Immature natural killer cell (primary cell): Measurements from ENCODE around the gene ITSN2. TPM values are rescaled to one million over a fixed set of nuclear protein-coding genes. Genes with fewer than 3 reads are reported as not detected.

Experiments
- DNase-seq, 3 donors: peaks; one replicate each; pipeline ENCODE4 v3.0.0; 2022; ENCODE audit warnings: mixed read lengths in 1 of 3
- H3K27ac Mint-ChIP-seq, 6 donors: one replicate each; pipeline ENCODE4 v1.8.0; 2020; ENCODE audit warnings: mixed read lengths in 6 of 6, mild to moderate bottlenecking in 5 of 6, inconsistent platforms in 4 of 6, moderate library complexity in 3 of 6
- H3K27me3 Mint-ChIP-seq, 3 donors: one replicate each; pipeline ENCODE4 v1.8.0; 2020 to 2021; ENCODE audit warnings: low read depth in 3 of 3, mild to moderate bottlenecking in 3 of 3, mixed read lengths in 3 of 3, moderate library complexity in 3 of 3, inconsistent platforms in 1 of 3
- H3K36me3 Mint-ChIP-seq, 3 donors: one replicate each; pipeline ENCODE4 v1.8.0; 2020; ENCODE audit warnings: mixed read lengths in 3 of 3, inconsistent platforms in 2 of 3, mild to moderate bottlenecking in 2 of 3
- H3K4me1 Mint-ChIP-seq, 2 donors: one replicate each; pipeline ENCODE4 v1.8.0; 2020; ENCODE audit warnings: inconsistent platforms in 2 of 2, mild to moderate bottlenecking in 2 of 2, mixed read lengths in 2 of 2, moderate library complexity in 1 of 2
- H3K4me3 Mint-ChIP-seq, 5 donors: one replicate each; pipeline ENCODE4 v1.8.0; 2020; ENCODE audit warnings: mild to moderate bottlenecking in 5 of 5, mixed read lengths in 5 of 5, inconsistent platforms in 3 of 5, moderate library complexity in 3 of 5
- H3K9me3 Mint-ChIP-seq, 6 donors: one replicate each; pipeline ENCODE4 v1.8.0; 2020; ENCODE audit warnings: mild to moderate bottlenecking in 6 of 6, mixed read lengths in 6 of 6, inconsistent platforms in 4 of 6, moderate library complexity in 3 of 6
- polyA plus RNA-seq, 3 donors: library from polyadenylated mRNA; unstranded; fragments of 300-500 nt; fragmentation: Illumina TruSeq; gene quantifications; one replicate each; pipeline ENCODE4 v1.2.3, GENCODE V29; 2021

ITSN2 gene
- polyA plus RNA-seq, 3 donors from 2014 or later = 33.7 to 83.8 (median 35.6) TPM

DNA sequence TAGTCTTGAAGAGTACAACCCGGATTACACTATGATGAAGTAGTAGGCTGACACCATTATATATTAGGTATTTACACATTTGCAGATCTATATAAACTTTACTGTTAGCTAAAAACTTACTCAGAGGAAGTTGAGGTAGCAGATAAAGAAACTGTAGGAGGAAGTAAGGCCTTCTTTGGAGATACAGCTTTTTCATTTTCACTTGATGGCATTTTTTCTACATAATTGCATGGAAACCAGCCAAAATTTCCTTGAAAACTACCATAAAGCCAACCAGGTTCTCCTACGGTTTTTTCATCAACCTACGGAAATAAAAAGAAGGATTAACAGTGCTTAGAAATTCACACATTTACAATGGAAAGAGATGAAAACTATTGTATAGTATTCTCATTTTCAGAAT is 98.9 kb downstream of the ITSN2 start:
- Mint-ChIP-seq H3K27me3 (no peaks in the 10 kb centered on the region), H3K27ac (no peak overlapping the region)

GRCh38 chr2:24259316-24259715 is 101.0 kb downstream of the ITSN2 start:
- Mint-ChIP-seq H3K27ac (no peak overlapping the region), H3K4me1 (no peaks in the 10 kb centered on the region), H3K36me3 (peaks cover 4 to 17% (median 6%) of the 10 kb centered on the region in 3 donors), H3K27me3 (peaks cover 0 to under 1% (median 0%) of the 10 kb centered on the region in 3 donors), H3K9me3 (no peaks in the 10 kb centered on the region), H3K4me3 (no peak overlapping the region)
- DNase-seq = no peak

More for the DNA sequence above, 98.9 kb downstream of the ITSN2 start:
- Mint-ChIP-seq H3K36me3 (peaks cover 10 to 24% (median 12%) of the 10 kb centered on the region in 3 donors), H3K4me1 (no peaks in the 10 kb centered on the region), H3K4me3 (no peak overlapping the region), H3K9me3 (no peaks in the 10 kb centered on the region)
- DNase-seq = no peak

DNA sequence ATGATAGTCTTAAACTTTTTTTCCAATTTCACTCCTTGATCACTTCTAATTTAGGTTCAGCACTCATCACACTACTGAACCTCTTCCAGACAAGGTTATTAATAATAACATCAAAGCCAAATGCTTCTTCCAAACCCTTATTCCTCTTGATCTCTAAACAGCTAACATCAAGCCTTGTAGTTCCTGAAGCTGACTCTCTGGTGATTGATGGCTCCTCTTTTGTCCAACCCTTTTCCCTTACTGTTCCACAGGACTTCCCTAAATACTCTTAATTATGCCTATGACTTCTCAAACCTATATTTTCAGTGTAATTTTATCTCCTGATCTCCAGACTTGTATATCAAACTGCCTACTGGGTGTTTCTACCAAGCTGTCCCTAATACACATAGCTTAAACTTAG is 101.6 kb downstream of the ITSN2 start:
- H3K36me3 Mint-ChIP-seq = peaks cover 4 to 21% (median 6%) of the 10 kb centered on the region in 3 donors
- no peaks in the 10 kb centered on the region for H3K9me3 Mint-ChIP-seq
- H3K4me1 Mint-ChIP-seq = no peaks in the 10 kb centered on the region
- H3K27ac Mint-ChIP-seq = no peak overlapping the region
- no peak for DNase-seq
- H3K4me3 Mint-ChIP-seq = no peak overlapping the region
- H3K27me3 Mint-ChIP-seq = peaks cover 0 to 1% (median 0%) of the 10 kb centered on the region in 3 donors

DNA sequence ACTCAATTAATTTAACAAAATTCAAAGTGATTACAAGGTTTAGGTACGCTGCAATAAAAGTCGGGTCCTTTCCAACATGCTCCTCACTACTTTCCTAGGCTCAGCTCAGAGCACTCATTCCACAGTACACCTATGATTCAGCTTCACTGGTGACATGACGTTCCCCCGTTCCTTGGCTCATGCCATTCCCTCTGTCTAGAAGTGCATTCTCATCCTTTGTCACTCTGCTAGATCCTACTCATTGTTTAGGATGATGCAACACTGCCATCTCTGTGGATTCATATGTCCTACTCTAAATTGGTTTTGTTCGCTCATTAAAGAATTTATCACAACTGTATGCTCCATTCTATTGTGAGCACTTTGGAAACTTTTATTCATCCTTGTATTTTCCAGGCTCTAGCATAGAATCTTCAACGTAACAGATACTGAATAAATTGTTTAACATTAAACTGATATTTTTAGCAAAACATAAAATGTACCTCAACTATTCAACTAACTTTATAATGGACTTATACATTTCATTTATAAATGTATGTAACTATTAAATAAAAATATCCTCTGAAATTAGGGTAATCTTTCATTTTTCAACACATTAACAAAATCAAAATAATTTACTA is 106.9 kb downstream of the ITSN2 start:
- Mint-ChIP-seq H3K27ac (no peak overlapping the region), H3K4me1 (no peaks in the 10 kb centered on the region), H3K36me3 (peaks cover 10 to 30% (median 21%) of the 10 kb centered on the region in 3 donors)

DNA sequence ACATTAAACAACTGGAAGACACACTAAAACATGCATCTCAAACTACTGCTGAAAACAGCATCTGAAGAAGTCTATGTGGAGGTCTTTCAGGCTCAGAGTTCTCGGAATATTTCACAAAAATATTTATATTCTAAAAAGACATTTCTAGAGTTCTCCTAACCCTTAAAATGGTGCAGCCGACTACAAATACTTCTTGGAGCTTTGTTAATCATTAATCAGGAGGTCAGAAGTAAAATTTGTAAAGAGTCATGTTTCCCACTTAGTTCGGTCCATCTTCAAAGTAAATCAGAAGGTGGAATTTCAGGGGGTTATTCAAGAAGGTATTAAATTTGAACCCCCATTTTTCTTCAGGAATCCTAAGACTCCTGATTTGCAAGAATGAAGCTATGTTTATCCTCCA is 112.7 kb downstream of the ITSN2 start:
- no peaks in the 10 kb centered on the region for H3K4me1 Mint-ChIP-seq
- peaks cover 11 to 46% (median 30%) of the 10 kb centered on the region in 3 donors for H3K36me3 Mint-ChIP-seq
- H3K27ac Mint-ChIP-seq = peak overlapping the region in 1 of 6 donors; percentile 14
- no peak for DNase-seq
- H3K9me3 Mint-ChIP-seq = no peaks in the 10 kb centered on the region
- no peak overlapping the region for H3K4me3 Mint-ChIP-seq
- H3K27me3 Mint-ChIP-seq = no peaks in the 10 kb centered on the region

More for the DNA sequence above, 106.9 kb downstream of the ITSN2 start:
- no peak overlapping the region for H3K4me3 Mint-ChIP-seq
- DNase-seq = no peak
- no peaks in the 10 kb centered on the region for H3K9me3 Mint-ChIP-seq
- peaks cover 0 to 1% (median 0%) of the 10 kb centered on the region in 3 donors for H3K27me3 Mint-ChIP-seq

- H3K9me3 Mint-ChIP-seq = no peaks in the 10 kb centered on the region
- peak overlapping the region in 1 of 6 donors; percentile 14 for H3K27ac Mint-ChIP-seq
- no peaks in the 10 kb centered on the region for H3K4me1 Mint-ChIP-seq
- H3K27me3 Mint-ChIP-seq = no peaks in the 10 kb centered on the region
- H3K4me3 Mint-ChIP-seq = no peak overlapping the region
- H3K36me3 Mint-ChIP-seq = peaks cover 10 to 43% (median 27%) of the 10 kb centered on the region in 3 donors
- no peak for DNase-seq
These were observed 113.2 kb downstream of the ITSN2 start for GRCh38 chr2:24247164-24247563.

GRCh38 chr2:24245986-24246776 is 114.2 kb downstream of the ITSN2 start:
- H3K27ac Mint-ChIP-seq = peak overlapping the region in 2 of 6 donors; percentile 11 to 31
- peaks cover 8 to 44% (median 23%) of the 10 kb centered on the region in 3 donors for H3K36me3 Mint-ChIP-seq

DNA sequence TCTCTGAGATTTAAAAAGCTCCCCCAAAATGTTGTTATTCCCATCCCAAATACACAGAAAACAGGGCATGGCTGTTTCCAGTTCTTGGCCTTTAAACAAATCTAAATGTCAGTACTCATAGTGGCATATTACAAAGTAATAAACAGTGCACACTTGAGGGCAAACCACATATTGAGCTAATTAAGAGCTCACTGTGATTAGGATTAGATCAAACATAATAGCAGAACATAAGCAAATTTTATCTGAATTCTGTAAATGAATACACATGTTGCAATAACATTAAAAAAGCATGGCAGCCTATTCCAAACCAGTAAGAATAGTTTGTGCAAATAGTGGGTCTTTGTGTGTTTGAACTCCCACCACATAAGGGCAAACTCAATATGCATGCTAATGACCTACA is 118.8 kb downstream of the ITSN2 start:
- H3K36me3 Mint-ChIP-seq = peaks cover 7 to 29% (median 8%) of the 10 kb centered on the region in 3 donors
- no peak for DNase-seq
- H3K4me3 Mint-ChIP-seq = no peak overlapping the region
- peak overlapping the region in 1 of 6 donors; percentile 73 for H3K27ac Mint-ChIP-seq
- no peaks in the 10 kb centered on the region for H3K4me1 Mint-ChIP-seq
- H3K27me3 Mint-ChIP-seq = no peaks in the 10 kb centered on the region
- H3K9me3 Mint-ChIP-seq = no peaks in the 10 kb centered on the region

More at GRCh38 chr2:24245986-24246776, 114.2 kb downstream of the ITSN2 start:
- Mint-ChIP-seq H3K9me3 (no peaks in the 10 kb centered on the region), H3K27me3 (no peaks in the 10 kb centered on the region), H3K4me3 (no peak overlapping the region), H3K4me1 (no peaks in the 10 kb centered on the region)
- no peak for DNase-seq

DNA sequence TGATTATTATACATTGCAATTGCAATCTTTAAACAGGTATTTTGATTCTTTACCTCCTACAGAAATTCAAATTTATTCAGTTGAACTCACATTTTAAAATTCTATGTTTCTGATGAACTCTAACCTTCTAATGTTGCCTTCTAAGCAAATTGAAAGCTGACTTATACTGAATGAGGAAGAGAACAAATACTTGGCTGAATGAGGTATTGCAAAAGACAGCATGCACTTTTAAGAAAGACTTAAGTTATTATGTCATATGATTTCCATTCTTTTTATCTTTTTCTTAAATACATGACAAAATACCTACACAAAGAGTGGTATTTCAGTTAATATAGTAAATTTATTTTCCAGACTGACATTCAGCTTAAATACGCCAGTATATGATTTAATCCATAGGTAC is 120.8 kb downstream of the ITSN2 start:
- H3K36me3 Mint-ChIP-seq = peaks cover 0 to 17% (median 8%) of the 10 kb centered on the region in 3 donors
- H3K27ac Mint-ChIP-seq = no peak overlapping the region
- no peak for DNase-seq
- H3K27me3 Mint-ChIP-seq = no peaks in the 10 kb centered on the region
- no peaks in the 10 kb centered on the region for H3K4me1 Mint-ChIP-seq
- H3K9me3 Mint-ChIP-seq = no peaks in the 10 kb centered on the region
- no peak overlapping the region for H3K4me3 Mint-ChIP-seq

- H3K36me3 Mint-ChIP-seq = peaks cover 0 to 8% (median 7%) of the 10 kb centered on the region in 3 donors
- H3K27me3 Mint-ChIP-seq = no peaks in the 10 kb centered on the region
- H3K9me3 Mint-ChIP-seq = no peaks in the 10 kb centered on the region
- H3K27ac Mint-ChIP-seq = peak overlapping the region in 2 of 6 donors; percentile 3 to 40
- DNase-seq = no peak
- no peak overlapping the region for H3K4me3 Mint-ChIP-seq
- H3K4me1 Mint-ChIP-seq = no peaks in the 10 kb centered on the region
These were observed 122.2 kb downstream of the ITSN2 start for GRCh38 chr2:24238158-24238557.

DNA sequence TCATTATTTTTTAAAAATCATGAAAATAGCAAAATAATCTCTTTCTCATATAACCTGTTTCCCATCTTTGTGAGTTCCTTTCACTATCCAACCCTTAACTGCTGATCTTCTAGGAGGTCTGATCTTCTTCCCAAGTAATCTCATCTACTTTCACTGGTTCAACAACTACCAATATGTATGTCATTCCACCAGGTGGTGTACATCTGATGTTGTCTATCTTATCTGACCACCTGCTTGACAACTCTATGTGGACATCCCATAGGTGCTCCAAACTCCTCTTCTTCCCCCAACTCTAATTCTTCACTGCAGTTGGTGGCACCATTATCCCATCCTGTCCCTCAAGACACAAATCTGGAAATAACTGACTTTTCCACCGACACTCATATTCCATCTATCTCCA is 123.0 kb downstream of the ITSN2 start:
- no peak overlapping the region for H3K4me3 Mint-ChIP-seq
- no peaks in the 10 kb centered on the region for H3K27me3 Mint-ChIP-seq
- peak overlapping the region in 1 of 6 donors; percentile 18 for H3K27ac Mint-ChIP-seq
- peaks cover 0 to 8% (median 8%) of the 10 kb centered on the region in 3 donors for H3K36me3 Mint-ChIP-seq
- no peak for DNase-seq
- H3K9me3 Mint-ChIP-seq = no peaks in the 10 kb centered on the region
- H3K4me1 Mint-ChIP-seq = no peaks in the 10 kb centered on the region

GRCh38 chr2:24233321-24233720 is 127.0 kb downstream of the ITSN2 start:
- Mint-ChIP-seq H3K9me3 (no peaks in the 10 kb centered on the region), H3K27ac (no peak overlapping the region), H3K36me3 (peaks cover 0 to 5% (median 2%) of the 10 kb centered on the region in 3 donors), H3K4me3 (no peak overlapping the region), H3K4me1 (no peaks in the 10 kb centered on the region), H3K27me3 (no peaks in the 10 kb centered on the region)
- DNase-seq = no peak

DNA sequence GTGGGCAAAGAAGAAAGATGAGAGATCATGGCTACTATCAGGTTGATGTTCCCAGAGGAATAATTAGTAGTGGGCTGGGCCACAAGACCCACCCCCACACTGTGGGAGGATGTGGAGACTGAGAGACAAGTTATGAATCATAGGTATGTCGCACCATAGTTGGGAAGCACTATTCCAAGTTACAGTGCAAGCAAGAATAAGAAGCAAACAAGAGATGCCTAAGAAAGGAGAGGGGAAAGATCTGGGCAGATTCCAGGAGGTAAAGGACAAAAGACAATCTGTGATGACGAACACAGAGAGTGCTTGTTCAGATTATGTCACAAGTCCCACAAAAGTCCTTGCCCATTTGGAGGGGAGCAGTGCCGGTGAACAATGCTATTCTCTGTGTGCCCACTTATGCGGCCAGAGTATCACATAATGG is 128.9 kb downstream of the ITSN2 start:
- no peak overlapping the region for H3K27ac Mint-ChIP-seq
- H3K4me3 Mint-ChIP-seq = no peak overlapping the region
- no peaks in the 10 kb centered on the region for H3K4me1 Mint-ChIP-seq
- peaks cover 0 to 5% (median 2%) of the 10 kb centered on the region in 3 donors for H3K36me3 Mint-ChIP-seq
- no peak for DNase-seq
- H3K9me3 Mint-ChIP-seq = no peaks in the 10 kb centered on the region
- no peaks in the 10 kb centered on the region for H3K27me3 Mint-ChIP-seq

- Mint-ChIP-seq H3K4me1 (no peaks in the 10 kb centered on the region), H3K27ac (no peak overlapping the region), H3K9me3 (no peaks in the 10 kb centered on the region), H3K27me3 (peaks cover 0 to 2% (median 0%) of the 10 kb centered on the region in 3 donors), H3K4me3 (no peak overlapping the region), H3K36me3 (peaks cover 0 to 11% (median 4%) of the 10 kb centered on the region in 3 donors)
- DNase-seq = no peak
These were observed 131.9 kb downstream of the ITSN2 start for GRCh38 chr2:24228470-24228869.
